Measurements from ENCODE around the gene CLDN15.

The CLDN15 gene

DNA sequence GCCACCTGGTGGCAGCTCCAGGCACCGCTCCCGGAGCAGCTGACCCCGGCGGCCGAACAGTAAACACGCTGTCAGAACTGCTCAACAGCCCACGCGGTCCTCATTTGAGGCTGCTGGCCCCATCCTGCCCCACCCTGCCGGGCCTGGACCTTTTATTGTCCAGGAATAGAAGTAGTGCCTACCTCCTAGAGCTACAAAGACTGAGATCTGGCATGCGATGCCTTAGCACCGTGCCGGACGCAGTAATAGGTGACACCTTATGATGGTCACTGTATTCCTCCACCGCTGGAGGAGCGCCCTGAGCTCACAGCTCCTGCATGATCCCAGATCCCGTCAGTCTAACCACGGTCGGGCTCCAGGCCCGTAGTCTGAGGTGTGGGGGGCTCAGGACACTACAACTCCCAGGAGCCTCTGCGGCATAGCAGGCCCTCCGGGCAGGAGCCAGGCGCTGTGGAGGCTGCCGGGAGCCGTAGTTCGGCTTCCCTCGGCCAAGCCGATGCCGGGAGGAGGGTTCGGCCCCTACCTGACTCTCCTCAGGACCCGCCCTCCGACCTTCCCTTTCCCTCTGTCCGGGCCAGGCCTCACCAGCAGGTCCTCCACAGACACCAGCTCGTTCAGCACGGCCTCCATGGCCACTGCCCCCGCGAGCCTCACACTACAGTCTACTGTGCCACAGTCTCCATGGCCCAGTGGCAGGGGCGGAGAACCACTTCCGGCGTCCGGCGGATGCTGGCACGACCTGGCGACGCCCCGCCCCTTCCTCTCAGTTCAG lies 7.0 kb upstream of the CLDN15 start, which contains the start of gene FIS1:
Gene FIS1, minus strand, starts transcription at position 707 of the 772 bp plus-strand sequence. Its CDS starts 77 bp downstream, at position 630.
- peak; percentile 60 to 100 (median 96) for DNase-seq

DNA sequence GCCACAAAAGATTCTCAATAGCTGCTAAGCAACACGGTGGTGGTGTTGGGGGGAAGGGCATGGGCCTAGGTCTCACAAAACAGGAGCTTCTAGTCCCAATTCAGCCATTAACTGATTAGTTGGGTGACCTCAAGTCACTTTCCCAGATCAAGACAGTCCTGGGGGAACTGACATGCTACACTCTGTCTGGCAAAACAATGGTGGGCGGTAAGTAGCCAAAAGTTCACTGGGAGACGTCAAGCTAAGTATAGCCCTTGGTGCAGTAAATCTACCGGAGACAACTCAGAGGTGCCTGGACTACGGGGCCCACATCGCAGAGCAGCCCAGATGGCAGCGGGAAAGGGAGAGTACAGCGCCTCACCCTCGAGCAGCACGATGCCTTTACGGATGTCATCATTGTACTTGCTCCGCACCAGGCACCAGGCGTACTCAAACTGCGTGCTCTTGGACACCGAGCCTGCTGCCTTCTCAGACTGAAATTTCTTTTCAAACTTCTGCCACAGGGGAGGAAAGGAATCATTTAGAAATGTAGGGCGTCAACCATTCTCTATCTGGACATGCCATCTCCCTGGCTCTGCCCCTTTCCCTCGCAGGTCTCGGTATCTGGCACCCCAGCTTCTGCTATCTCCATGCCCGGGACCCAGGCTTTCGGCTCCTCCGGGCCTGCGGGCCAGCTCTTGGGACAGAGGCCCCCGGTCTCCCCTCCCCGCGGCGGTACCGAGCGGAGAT lies 6.2 kb upstream of the CLDN15 start:
- DNase-seq, result peak in 4 of 58 donors; percentile 36 to 49 (median 38)

DNA sequence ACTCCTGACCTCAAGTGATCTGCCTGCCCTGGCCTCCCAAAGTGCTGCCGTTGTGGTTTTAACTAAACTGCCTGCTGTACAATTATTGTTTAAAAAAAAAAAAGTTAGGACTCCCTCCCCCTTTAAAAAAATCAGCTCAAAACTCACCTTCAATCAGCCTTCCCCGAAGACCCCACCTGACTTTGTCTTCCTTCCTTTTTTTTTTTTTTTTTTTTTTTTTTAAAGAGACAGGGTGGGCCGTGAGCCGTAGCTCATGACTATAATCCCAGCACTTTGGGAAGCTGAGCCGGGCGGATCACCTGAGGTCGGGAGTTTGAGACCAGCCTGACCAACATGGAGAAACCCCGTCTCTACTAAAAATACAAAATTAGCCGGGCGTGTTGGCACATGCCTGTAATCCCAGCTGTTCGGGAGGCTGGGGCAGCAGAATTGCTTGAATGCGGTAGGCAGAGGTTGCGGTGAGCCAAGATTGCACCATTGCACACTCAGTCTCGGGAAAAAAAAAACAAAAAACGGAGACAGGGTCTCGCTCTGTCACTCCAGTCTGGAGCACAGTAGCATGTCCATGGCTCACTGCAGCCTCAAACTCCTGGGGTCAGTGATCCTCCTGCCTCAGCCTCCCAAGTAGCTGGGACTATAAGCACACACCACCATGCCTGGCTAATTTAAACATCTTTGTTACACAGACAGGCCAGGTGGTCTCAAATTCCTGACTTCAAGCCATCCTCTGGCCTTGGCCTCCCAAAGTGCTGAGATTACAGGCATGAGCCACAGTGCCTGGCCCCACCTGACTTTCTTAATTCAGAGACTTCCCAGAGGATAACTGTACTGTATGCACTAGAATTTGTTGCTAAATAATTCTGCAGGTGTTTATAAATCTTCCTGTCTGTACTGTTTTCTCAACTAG lies 4.1 kb upstream of the CLDN15 start:
- DNase-seq, result no peak

DNA sequence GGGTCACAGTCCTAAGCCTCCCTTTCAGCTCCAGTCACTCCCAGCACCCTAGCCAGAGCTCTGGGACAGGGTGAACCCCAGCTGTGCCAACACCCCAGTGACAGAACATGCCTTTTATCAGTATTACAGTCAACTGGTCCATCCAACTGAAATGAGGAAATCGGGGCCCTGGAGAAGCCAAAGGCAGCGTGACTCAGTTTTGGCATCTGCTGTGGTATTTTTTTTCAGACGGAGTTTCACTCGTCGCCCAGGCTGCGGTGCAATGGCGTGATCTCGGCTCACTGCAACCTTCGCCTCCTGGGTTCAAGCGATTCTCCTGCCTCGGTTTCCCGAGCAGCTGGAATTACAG lies 3.4 kb upstream of the CLDN15 start:
- DNase-seq, result no peak

DNA sequence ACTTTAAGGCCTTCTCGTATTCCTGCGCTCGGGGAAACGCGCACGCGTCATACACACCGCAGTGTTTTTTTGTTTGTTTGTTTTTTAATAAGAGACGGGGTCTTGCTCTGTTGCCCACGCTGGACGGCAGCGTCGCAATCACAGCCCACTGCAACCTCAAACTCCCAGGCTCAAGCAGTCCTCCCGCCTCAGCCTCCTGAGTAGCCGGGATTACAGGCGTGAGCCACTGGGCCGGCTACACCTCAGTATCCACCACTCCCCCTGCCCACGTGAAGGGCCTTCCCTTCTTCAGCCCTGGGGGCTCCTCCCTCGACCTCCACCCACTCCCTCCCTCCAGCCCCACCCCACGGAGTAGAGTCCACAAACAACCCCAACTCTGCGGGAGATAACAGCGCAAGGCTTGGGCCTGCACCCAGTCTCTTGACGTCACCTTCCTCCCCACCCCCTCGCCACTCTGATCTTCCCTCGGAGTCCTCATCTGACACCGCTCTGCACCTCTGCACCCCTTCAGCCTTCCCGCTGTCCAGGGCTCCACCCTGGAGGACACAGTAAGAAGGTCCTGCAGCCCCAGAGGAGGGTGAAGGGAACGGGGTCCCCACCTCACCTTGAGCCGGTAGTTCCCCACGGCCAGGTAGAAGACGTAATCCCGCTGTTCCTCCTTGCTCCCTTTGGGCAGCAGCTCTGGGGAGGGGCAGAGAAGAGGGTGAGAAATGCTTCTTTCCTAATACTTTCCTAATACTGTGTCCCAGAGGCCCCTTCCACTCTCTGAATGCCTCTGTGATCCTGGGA lies 2.8 kb upstream of the CLDN15 start:
- no peak for DNase-seq

DNA sequence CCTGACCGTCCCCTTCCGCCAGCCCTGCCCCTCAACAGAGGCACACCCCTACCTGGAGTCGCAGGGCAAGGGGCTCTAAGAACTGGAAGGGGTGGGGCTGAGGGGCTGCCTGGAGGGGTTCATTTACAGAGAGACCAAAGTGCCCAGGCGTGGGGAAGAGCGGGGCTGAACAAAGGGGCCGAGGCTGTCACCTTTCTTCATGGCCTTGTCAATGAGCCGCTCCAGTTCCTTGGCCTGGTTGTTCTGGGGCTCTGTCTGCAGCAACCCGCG lies 2.3 kb upstream of the CLDN15 start:
- DNase-seq, result no peak

DNA sequence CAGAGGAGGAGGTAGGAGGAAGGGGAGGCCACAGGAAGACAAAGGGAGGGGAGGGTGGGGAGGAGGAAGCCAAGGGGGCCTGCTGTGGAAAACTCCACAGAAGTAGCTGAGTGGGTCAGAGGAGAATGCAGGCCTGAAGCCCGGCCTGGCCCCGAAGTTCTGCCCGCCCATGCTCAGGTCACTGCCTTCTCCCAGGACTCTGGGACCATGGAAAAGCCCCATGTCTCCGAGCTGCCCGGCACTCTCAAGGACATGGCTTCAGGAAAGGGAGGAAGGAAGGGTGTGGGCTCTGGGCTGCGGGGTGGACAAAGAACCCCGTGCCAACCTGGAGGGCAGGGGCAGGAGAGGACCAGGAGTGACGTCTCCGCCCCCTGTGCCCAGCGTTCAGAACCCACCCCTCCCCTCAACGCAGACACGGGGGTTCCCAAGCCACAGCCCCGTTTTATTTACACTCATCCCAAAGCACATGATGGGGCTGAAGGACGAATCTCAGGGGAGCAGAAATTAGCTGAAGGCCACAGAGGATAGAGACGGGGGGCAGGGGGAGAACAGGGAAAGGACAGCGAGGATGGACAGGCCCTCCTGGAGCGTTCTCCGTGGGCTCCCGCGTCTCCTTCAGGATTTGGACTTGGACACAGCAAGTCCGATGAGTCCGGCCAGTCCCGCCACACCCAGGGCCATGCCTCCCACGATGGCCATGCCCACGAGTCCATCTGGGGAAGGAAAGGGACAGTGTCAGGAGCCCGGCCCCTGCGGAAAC lies 1.8 kb upstream of the CLDN15 start:
- DNase-seq, result no peak

DNA sequence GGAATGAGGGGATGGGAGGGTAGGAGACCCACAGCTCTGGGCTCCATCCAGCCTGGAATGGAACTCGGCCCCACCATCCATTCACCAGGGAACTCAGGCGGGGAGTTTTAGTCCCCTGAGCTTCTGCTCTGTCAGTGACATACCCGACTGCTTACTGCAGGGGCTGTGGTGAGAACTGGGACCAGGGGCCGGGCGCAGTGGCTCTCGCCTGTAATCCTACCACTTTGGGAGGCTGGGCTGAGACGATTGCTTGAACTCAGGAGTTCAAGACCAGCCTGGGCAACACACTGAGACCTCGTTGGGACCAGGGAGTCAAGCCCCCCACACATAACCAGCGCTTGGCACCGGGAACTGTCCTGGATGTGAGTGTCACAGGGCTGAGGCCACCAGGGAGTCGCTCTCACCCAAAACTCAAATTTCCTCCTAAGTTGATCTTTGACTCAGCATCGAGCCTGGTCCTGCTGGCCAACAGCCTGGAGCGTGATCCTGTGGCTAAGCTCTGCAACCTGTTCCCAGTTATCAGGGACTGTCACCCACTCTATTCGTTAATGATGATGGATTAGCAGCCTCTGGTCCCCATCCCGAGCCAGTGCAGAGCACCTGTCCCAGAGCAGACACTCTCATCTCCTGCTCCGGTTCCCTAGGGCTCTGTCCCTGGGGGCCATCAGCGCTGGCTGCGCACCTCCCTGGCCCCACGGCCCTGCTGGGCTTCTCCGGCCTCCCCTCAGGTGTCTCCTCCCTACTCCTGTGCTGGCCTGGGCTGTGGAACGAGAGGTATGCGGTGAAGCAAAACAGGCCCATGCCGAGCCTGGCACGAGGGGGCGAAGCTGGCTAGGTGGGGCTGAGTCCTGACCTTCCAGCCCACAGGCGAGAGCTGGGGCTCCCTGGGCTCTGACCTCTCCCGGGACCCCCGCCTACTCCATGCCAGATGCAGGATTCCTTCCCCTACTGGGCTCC lies 902 bp upstream of the CLDN15 start:
- no peak for DNase-seq

DNA sequence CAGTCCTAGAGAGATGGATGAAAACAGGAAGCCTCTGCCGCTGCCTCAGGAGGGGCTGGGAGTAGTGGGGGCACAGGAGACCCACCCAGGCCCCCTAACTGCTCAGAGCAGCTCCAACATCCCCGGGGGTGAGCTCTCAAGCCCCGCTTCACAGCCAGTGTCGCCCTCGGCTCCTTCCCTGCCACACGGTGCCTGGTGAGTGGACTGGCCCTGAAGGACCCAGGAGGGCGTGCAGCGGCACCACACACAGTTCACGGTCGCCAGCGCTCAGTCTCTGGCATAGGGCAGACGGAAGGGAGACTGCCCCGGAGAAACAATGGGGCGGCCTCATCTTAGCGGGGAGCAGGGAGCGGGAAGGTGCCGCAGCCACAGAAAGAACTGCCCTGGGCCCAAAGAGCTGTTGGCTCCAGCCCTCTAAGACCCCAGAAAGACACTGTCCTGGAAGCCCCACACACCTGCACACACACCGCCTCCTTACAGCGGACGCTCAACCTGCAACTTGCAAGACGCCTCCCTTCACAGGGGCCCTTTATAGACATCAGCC lies 1.2 kb downstream of the CLDN15 start:
- no peak for DNase-seq

DNA sequence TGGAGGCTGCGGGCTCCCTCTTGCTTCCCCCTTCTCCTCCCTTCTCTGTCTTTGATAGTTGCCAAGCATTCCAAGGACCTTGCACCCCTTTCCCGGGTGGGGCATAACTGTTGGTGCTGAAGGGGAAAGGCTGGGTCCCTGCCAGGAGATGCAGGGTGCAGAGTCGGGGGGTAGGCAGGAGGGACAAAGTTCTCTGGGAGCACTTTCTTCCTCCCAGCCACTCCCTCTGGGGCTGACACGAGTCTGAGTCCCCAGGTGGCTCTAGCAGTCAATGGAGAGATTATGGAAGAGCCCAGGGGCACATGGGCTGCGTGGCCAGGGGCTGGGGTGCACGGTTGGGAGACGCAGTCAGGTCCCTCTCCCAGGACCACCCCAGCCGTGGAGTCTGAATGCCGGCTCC lies 2.1 kb downstream of the CLDN15 start:
- no peak for DNase-seq

DNA sequence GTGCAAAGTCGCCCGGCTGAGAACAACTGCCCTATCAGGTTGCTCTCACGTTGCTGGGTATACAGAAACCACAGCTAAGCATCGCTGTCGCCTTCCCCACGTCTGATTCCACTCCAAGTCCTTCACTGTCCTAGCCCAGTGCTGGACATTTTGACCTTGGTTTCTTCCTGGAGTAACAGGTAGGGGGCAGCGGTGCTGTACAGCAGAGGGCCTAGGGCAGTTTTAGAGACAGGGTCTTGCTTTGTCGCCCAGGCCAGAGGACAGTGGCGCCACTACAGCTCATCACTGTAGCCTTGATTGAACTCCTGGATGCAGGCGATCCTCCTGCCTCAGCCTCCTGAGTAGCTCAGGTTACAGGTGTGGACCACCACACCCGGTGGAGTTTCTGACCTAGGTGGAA lies 2.6 kb downstream of the CLDN15 start:
- no peak for DNase-seq

DNA sequence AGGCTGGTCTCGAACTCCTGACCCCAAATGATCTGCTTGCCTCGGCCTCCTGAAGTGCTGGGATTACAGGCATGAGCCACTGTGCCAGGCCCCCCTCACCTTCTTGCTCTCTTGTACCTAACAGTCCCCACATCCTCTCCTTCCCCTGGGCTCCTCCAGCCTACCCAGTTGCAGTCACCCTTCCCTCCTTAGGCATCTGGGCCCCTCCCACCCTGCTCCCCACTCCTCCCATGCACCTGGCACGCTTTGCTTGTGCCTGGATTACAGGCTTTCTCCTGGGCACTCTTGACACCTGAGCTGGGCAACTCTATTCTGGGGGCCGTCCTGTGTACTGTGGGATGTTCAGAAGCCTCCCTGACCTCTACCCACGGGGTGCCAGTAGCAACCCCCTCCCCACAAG lies 3.0 kb downstream of the CLDN15 start:
- DNase-seq, result no peak

DNA sequence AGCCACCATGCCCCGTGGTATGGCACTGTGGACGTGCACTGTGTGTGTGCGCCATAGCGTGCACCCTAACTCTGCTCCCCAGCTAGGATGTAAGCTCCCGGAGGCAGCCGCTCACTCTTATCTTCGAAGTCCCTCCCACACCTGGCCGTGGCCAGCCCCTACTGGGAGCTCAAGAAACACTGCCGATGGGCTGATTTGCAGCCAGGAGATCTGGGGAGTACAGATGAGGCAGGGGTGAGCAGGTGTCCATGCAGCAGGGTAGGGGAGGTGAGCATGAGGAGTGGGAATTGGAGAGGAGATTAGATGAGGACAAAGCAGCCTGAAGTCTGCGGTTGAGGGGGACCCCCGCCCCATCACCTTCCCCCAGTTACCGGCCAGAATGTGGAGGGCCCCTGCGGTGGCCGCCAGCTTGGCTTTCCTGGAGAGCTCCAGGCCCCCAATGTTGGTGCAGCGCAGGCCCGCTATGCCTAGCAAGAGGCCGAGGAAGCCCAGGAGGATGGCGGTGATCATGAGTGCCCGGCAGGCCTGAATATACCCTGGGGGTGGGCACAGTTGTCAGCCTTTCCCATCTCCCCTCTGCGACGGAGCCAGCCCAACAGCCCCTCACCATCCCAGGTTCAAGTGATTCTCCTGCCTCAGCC lies 3.6 kb downstream of the CLDN15 start:
- DNase-seq, result no peak

DNA sequence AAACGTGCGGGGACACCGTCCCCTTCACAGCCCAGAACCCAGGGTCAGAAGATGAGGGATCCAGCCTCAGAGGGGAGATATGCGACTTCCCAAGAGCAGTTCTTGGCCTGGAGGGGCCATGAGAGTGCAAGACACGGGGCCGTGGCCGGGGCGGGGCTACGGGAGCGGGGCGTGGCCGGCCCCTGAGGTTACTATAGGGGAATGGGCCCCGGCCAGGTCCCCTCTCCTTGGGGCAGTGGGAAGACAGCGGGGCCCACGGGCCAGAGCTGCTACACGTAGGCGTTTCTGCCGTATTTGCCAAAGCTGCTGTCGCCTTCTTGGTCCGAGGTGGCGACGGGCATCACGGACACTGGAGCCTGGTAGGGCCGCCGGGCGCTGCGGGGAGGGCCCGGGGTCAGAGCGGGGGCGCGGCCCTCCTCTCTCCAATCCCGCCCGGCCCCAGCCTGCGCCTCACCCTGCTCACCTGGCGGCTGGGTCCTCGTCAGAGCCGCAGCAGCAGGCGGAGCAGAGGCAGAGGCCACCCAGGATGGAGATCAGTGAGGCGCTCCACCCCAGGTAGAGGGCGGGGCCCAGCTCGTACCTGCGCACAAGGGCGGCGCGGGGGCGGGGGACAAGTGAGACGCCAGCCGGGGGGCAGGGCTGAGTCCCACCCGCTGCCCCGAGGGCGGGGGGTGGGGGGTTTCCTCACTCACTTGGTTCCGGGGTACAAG lies 5.3 kb downstream of the CLDN15 start:
- DNase-seq, result peak in 6 of 58 donors; percentile 5 to 56 (median 16)

DNA sequence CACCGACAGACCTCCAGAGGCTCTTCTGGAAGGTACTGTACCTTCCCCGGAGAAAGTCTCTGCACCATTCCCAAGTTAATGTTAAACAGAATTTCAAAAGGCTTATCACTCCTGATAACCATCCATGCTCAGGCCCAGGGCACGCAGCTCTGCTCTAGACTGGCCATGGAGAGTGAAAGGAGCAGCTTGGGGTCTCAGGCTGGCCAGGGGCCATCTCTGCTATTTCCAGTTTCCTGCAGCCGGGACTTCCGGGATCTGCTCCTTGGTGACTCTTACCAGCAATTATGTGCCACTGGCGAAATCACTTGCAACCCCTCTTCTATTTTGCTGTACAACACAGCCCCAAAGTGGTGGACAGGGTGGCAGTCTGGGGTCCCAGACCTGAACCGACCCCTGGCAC lies 6.0 kb downstream of the CLDN15 start:
- DNase-seq, result no peak

DNA sequence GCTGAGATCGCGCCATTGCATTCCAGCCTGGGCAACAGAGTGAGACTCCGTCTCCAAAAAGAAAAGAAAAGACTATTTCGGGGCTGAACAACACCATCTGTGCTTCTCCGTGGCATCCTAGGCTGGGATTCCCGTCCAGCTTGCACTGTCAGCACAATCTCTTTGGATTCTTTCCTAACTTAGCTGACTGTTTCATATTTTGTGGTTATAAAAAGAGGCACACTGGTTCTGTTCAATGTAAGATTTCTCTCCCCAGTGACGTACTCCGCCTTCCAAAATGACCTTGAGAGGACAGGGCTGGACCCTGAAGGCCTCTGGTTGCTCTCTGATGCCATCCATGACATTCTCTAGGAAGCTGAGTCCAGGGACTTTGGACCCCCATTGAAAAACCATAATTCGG lies 10.9 kb downstream of the CLDN15 start:
- peak in 13 of 58 donors; percentile 6 to 53 (median 14) for DNase-seq

DNA sequence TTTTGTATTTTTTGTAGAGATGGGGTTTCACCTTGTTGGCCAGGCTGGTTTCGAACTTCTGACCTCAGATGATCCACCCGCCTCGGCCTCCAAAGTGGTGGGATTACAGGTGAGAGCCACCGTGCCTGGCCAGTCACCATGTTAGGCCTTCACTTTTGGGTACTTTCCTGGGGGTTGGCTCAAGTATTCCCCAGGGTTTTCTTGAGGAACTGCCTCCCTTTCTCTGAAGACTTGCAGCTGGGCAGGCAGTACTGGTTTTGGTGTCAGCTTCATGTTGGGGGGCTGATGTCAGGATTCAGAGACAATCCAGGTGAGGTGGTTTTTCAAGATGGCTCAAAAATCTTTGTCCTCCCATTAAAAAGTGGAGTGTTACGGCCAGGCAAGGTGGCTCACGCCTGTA lies 12.0 kb downstream of the CLDN15 start:
- DNase-seq, result no peak

DNA sequence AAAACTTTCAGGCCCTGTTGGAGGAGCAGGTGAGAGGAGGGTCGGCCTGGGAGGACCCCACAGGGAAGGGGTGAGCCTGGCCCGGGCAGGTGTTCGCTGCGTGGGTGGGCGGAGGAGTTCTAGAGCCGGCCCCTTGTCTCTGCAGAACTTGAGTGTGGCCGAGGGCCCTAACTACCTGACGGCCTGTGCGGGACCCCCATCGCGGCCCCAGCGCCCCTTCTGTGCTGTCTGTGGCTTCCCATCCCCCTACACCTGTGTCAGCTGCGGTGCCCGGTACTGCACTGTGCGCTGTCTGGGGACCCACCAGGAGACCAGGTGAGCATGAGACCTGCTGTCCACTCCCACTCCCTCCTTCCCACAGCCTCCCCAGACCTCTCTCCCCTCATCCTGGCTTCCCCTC lies 14.1 kb downstream of the CLDN15 start:
- DNase-seq, result no peak
